Stomach smooth muscle (tissue), 2 donors: Measurements from ENCODE around the gene SCUBE1.

Experiments
- H3K27ac ChIP-seq: one replicate; pipeline ENCODE4 v1.7.0; 2013; ENCODE audit warnings: mild to moderate bottlenecking, low read length, inconsistent platforms
- H3K27me3 ChIP-seq, 2 donors: one replicate each; pipeline ENCODE4 v1.7.0; 2013; ENCODE audit warnings: low read length in 2 of 2; ENCODE audit not compliant: insufficient read depth in 2 of 2, control insufficient read depth in 1 of 2
- H3K36me3 ChIP-seq, 2 donors: one replicate each; pipeline ENCODE4 v1.7.0; 2013; ENCODE audit warnings: low read length in 2 of 2; ENCODE audit not compliant: control insufficient read depth in 2 of 2, insufficient read depth in 2 of 2
- H3K4me1 ChIP-seq: one replicate; pipeline ENCODE4 v1.7.0; 2013; ENCODE audit warnings: low read length; ENCODE audit not compliant: control insufficient read depth, insufficient read depth
- H3K4me3 ChIP-seq, 2 donors: one replicate each; pipeline ENCODE4 v1.7.0; 2013; ENCODE audit warnings: low read length in 2 of 2
- H3K9ac ChIP-seq, 2 donors: one replicate each; pipeline ENCODE4 v1.7.0; 2013; ENCODE audit warnings: low read length in 2 of 2, mild to moderate bottlenecking in 1 of 2
- H3K9me3 ChIP-seq, 2 donors: one replicate each; pipeline ENCODE4 v1.7.0; 2013; ENCODE audit warnings: low read length in 2 of 2; ENCODE audit not compliant: control insufficient read depth in 2 of 2
- donor health status: healthy.
- donor health status: Pancreatic carcinoma.

Gene SCUBE1

GRCh38 chr22:43343262-43343669, at the start of gene SCUBE1:
Gene SCUBE1 (minus strand): TSS chr22:43343372. CDS start chr22:43343261, 111 bp downstream.
- peak within 1 kb of the TSS; percentile 47 to 55 for H3K9ac ChIP-seq
- no peaks in the 10 kb centered on the region for H3K36me3 ChIP-seq
- H3K4me1 ChIP-seq, result peaks cover 36% of the 10 kb centered on the region
- peak within 1 kb of the TSS; percentile 49 to 70 for H3K4me3 ChIP-seq
- H3K9me3 ChIP-seq, result no peaks in the 10 kb centered on the region
- H3K27ac ChIP-seq, result no peak within 1 kb of the TSS
- H3K27me3 ChIP-seq, result peaks cover 10 to 12% of the 10 kb centered on the region in 2 donors

- Histone ChIP-seq H3K27ac (no peak overlapping the region), H3K4me3 (no peak overlapping the region), H3K27me3 (peaks cover 1 to 5% of the 10 kb centered on the region in 2 donors), H3K36me3 (no peaks in the 10 kb centered on the region), H3K9ac (no peak overlapping the region), H3K4me1 (peaks cover 7% of the 10 kb centered on the region), H3K9me3 (peaks cover 0 to 2% of the 10 kb centered on the region in 2 donors)
These were observed 49.3 kb upstream of the SCUBE1 start for GRCh38 chr22:43392385-43392989.

GRCh38 chr22:43391306-43391705, 48.1 kb upstream of the SCUBE1 start:
- H3K9me3 ChIP-seq, result peaks cover 0 to 2% of the 10 kb centered on the region in 2 donors
- no peak overlapping the region for H3K4me3 ChIP-seq
- H3K36me3 ChIP-seq, result no peaks in the 10 kb centered on the region
- H3K4me1 ChIP-seq, result peaks cover 7% of the 10 kb centered on the region
- H3K27ac ChIP-seq, result no peak overlapping the region
- H3K9ac ChIP-seq, result no peak overlapping the region
- peaks cover 3 to 5% of the 10 kb centered on the region in 2 donors for H3K27me3 ChIP-seq

DNA sequence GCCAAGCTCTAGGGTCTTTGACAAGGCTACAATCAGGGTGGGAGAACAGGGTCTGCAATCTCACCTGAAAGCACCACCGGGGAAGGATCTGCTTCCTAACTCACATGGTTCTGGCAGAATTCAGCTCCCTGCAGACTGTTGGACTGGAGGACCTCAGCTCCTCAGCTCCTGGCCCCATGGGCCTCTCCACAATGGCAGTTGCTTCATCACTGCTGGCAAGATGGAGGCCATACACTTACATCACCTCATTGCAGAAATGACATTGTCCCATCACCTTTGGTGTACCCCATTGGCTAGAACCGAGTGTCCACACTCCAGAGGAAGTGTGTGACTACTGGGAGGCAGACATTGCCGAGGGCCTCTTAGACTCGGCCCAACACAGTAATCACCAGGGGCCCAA, 47.7 kb upstream of the SCUBE1 start:
- no peak overlapping the region for H3K4me3 ChIP-seq

GRCh38 chr22:43390166-43390565, 47.0 kb upstream of the SCUBE1 start:
- H3K27ac ChIP-seq, result no peak overlapping the region
- H3K4me1 ChIP-seq, result peaks cover 14% of the 10 kb centered on the region

More for the DNA sequence above, 47.7 kb upstream of the SCUBE1 start:
- Histone ChIP-seq H3K9me3 (peaks cover 0 to 2% of the 10 kb centered on the region in 2 donors), H3K4me1 (peaks cover 8% of the 10 kb centered on the region), H3K27ac (no peak overlapping the region), H3K36me3 (no peaks in the 10 kb centered on the region), H3K27me3 (peaks cover 3 to 5% of the 10 kb centered on the region in 2 donors), H3K9ac (no peak overlapping the region)

GRCh38 chr22:43389227-43389836, 46.2 kb upstream of the SCUBE1 start:
- Histone ChIP-seq H3K27ac (no peak overlapping the region), H3K4me3 (no peak overlapping the region), H3K4me1 (peaks cover 14% of the 10 kb centered on the region), H3K9me3 (peaks cover 0 to 2% of the 10 kb centered on the region in 2 donors), H3K9ac (no peak overlapping the region), H3K36me3 (no peaks in the 10 kb centered on the region), H3K27me3 (peaks cover 3 to 5% of the 10 kb centered on the region in 2 donors)

More at GRCh38 chr22:43390166-43390565, 47.0 kb upstream of the SCUBE1 start:
- Histone ChIP-seq H3K9me3 (peaks cover 0 to 2% of the 10 kb centered on the region in 2 donors), H3K36me3 (no peaks in the 10 kb centered on the region), H3K4me3 (no peak overlapping the region), H3K27me3 (peaks cover 3 to 5% of the 10 kb centered on the region in 2 donors), H3K9ac (no peak overlapping the region)

DNA sequence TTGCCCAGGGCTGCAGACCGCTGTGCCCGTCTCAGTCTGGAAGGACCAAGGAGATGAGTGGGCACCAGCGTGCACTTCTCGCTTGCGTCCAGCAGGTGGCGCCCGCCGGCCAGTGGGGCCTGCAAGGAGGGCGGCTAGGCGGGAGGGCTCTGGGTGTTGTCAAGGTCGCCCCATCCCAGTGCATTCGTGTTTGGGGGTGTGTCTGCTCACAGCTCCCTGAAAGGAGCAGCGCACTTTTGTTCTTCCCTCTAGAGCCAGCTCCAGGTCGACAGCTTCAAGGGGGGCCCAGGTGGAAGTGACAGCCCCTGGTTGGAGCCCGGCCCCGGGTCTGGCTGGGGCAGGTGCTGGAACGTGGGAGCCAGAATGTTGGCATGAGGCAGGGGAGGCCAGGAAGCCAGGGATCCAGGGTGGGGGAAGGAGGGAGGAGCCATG, 45.3 kb upstream of the SCUBE1 start:
- peaks cover 3 to 5% of the 10 kb centered on the region in 2 donors for H3K27me3 ChIP-seq
- no peak overlapping the region for H3K4me3 ChIP-seq
- no peak overlapping the region for H3K9ac ChIP-seq
- peaks cover 14% of the 10 kb centered on the region for H3K4me1 ChIP-seq
- H3K36me3 ChIP-seq, result no peaks in the 10 kb centered on the region
- H3K27ac ChIP-seq, result no peak overlapping the region
- no peaks in the 10 kb centered on the region for H3K9me3 ChIP-seq

- Histone ChIP-seq H3K36me3 (no peaks in the 10 kb centered on the region), H3K4me1 (peaks cover 14% of the 10 kb centered on the region), H3K9me3 (no peaks in the 10 kb centered on the region), H3K9ac (no peak overlapping the region), H3K4me3 (no peak overlapping the region), H3K27ac (no peak overlapping the region), H3K27me3 (peaks cover 3 to 5% of the 10 kb centered on the region in 2 donors)
These were observed 44.6 kb upstream of the SCUBE1 start for GRCh38 chr22:43387815-43388214.

GRCh38 chr22:43385770-43386641, 42.8 kb upstream of the SCUBE1 start:
- Histone ChIP-seq H3K27ac (no peak overlapping the region), H3K36me3 (no peaks in the 10 kb centered on the region), H3K4me1 (peaks cover 14% of the 10 kb centered on the region), H3K9me3 (no peaks in the 10 kb centered on the region), H3K27me3 (peaks cover 3 to 5% of the 10 kb centered on the region in 2 donors), H3K4me3 (peak overlapping the region in 1 of 2 donors; percentile 60), H3K9ac (no peak overlapping the region)

GRCh38 chr22:43384863-43385262, 41.7 kb upstream of the SCUBE1 start:
- Histone ChIP-seq H3K9me3 (no peaks in the 10 kb centered on the region), H3K4me1 (peaks cover 14% of the 10 kb centered on the region), H3K9ac (no peak overlapping the region), H3K27ac (no peak overlapping the region), H3K36me3 (no peaks in the 10 kb centered on the region), H3K27me3 (peaks cover 3 to 5% of the 10 kb centered on the region in 2 donors), H3K4me3 (no peak overlapping the region)
